Mucosa of rectum (tissue), 2 donors: ENCODE data around the gene BRPF3.

Source experiments
- H3K27ac ChIP-seq, 2 donors: one replicate each; pipeline ENCODE4 v1.7.0; 2013; ENCODE audit warnings: inconsistent platforms in 2 of 2, low read depth in 2 of 2, low read length in 2 of 2
- H3K27me3 ChIP-seq, 2 donors: one replicate each; pipeline ENCODE4 v1.7.0; 2013; ENCODE audit warnings: low read length in 2 of 2; ENCODE audit not compliant: control insufficient read depth in 2 of 2, insufficient read depth in 2 of 2
- H3K36me3 ChIP-seq, 2 donors: one replicate each; pipeline ENCODE4 v1.7.0; 2013; ENCODE audit warnings: low read length in 2 of 2; ENCODE audit not compliant: control insufficient read depth in 2 of 2, insufficient read depth in 2 of 2
- H3K4me1 ChIP-seq, 2 donors: one replicate each; pipeline ENCODE4 v1.7.0; 2013; ENCODE audit warnings: low read length in 2 of 2, mild to moderate bottlenecking in 1 of 2; ENCODE audit not compliant: control insufficient read depth in 2 of 2, insufficient read depth in 2 of 2
- H3K4me3 ChIP-seq, 2 donors: one replicate each; pipeline ENCODE4 v1.7.0; 2013; ENCODE audit warnings: low read length in 2 of 2
- H3K9ac ChIP-seq, 2 donors: one replicate each; pipeline ENCODE4 v1.7.0; 2013; ENCODE audit warnings: low read length in 2 of 2, low read depth in 1 of 2, mild to moderate bottlenecking in 1 of 2
- H3K9me3 ChIP-seq, 2 donors: one replicate each; pipeline ENCODE4 v1.7.0; 2013; ENCODE audit warnings: low read length in 2 of 2; ENCODE audit not compliant: control insufficient read depth in 2 of 2
- donor health status: healthy.
- donor health status: Normal muscosa, but diverticular disease.

The BRPF3 gene

GRCh38 chr6:36177166-36177565 lies 19.4 kb upstream of the BRPF3 start:
- no peaks in the 10 kb centered on the region for H3K27me3 ChIP-seq

GRCh38 chr6:36178544-36178943 lies 18.0 kb upstream of the BRPF3 start:
- H3K4me3 ChIP-seq, result no peak overlapping the region
- no peaks in the 10 kb centered on the region for H3K4me1 ChIP-seq
- H3K9ac ChIP-seq, result no peak overlapping the region
- no peaks in the 10 kb centered on the region for H3K27me3 ChIP-seq
- no peaks in the 10 kb centered on the region for H3K36me3 ChIP-seq
- H3K27ac ChIP-seq, result no peak overlapping the region
- no peaks in the 10 kb centered on the region for H3K9me3 ChIP-seq

More at GRCh38 chr6:36177166-36177565, 19.4 kb upstream of the BRPF3 start:
- H3K4me3 ChIP-seq, result no peak overlapping the region
- H3K9ac ChIP-seq, result no peak overlapping the region
- H3K36me3 ChIP-seq, result no peaks in the 10 kb centered on the region
- H3K9me3 ChIP-seq, result no peaks in the 10 kb centered on the region
- no peak overlapping the region for H3K27ac ChIP-seq
- H3K4me1 ChIP-seq, result no peaks in the 10 kb centered on the region

- Histone ChIP-seq H3K4me3 (no peak overlapping the region), H3K36me3 (no peaks in the 10 kb centered on the region), H3K27me3 (no peaks in the 10 kb centered on the region), H3K9ac (no peak overlapping the region), H3K9me3 (no peaks in the 10 kb centered on the region), H3K27ac (no peak overlapping the region), H3K4me1 (no peaks in the 10 kb centered on the region)
These were observed 16.4 kb upstream of the BRPF3 start for GRCh38 chr6:36180126-36180525.

- H3K4me3 ChIP-seq, result no peak overlapping the region
- H3K27me3 ChIP-seq, result no peaks in the 10 kb centered on the region
- H3K27ac ChIP-seq, result no peak overlapping the region
- H3K36me3 ChIP-seq, result no peaks in the 10 kb centered on the region
- H3K4me1 ChIP-seq, result no peaks in the 10 kb centered on the region
- no peaks in the 10 kb centered on the region for H3K9me3 ChIP-seq
- H3K9ac ChIP-seq, result no peak overlapping the region
These were observed 12.2 kb upstream of the BRPF3 start for GRCh38 chr6:36184311-36184710.

GRCh38 chr6:36186199-36186598 lies 10.3 kb upstream of the BRPF3 start:
- Histone ChIP-seq H3K9ac (no peak overlapping the region), H3K4me3 (no peak overlapping the region), H3K27ac (no peak overlapping the region), H3K9me3 (no peaks in the 10 kb centered on the region), H3K4me1 (no peaks in the 10 kb centered on the region), H3K36me3 (no peaks in the 10 kb centered on the region), H3K27me3 (no peaks in the 10 kb centered on the region)

GRCh38 chr6:36187446-36187845 lies 9.1 kb upstream of the BRPF3 start:
- H3K27me3 ChIP-seq, result no peaks in the 10 kb centered on the region
- no peak overlapping the region for H3K27ac ChIP-seq
- H3K4me1 ChIP-seq, result no peaks in the 10 kb centered on the region

GRCh38 chr6:36195471-36196112 lies 952 bp upstream of the BRPF3 start:
- Histone ChIP-seq H3K27me3 (no peaks in the 10 kb centered on the region), H3K36me3 (peaks cover 7 to 10% of the 10 kb centered on the region in 2 donors)

More at GRCh38 chr6:36187446-36187845, 9.1 kb upstream of the BRPF3 start:
- Histone ChIP-seq H3K9me3 (no peaks in the 10 kb centered on the region), H3K36me3 (no peaks in the 10 kb centered on the region), H3K9ac (no peak overlapping the region), H3K4me3 (no peak overlapping the region)

GRCh38 chr6:36196880-36197548 lies 470 bp downstream of the BRPF3 start:
- peak overlapping the region; percentile 90 to 91 for H3K27ac ChIP-seq
- H3K27me3 ChIP-seq, result no peaks in the 10 kb centered on the region
- H3K9ac ChIP-seq, result peak overlapping the region; percentile 61 to 87
- peak overlapping the region; percentile 67 to 87 for H3K4me3 ChIP-seq
- H3K36me3 ChIP-seq, result peaks cover 20 to 21% of the 10 kb centered on the region in 2 donors
- H3K9me3 ChIP-seq, result no peaks in the 10 kb centered on the region
- peaks cover 7 to 10% of the 10 kb centered on the region in 2 donors for H3K4me1 ChIP-seq

More at GRCh38 chr6:36195471-36196112, 952 bp upstream of the BRPF3 start:
- no peaks in the 10 kb centered on the region for H3K9me3 ChIP-seq
- peak overlapping the region; percentile 67 to 86 for H3K4me3 ChIP-seq
- peaks cover 7 to 10% of the 10 kb centered on the region in 2 donors for H3K4me1 ChIP-seq
- H3K9ac ChIP-seq, result peak overlapping the region; percentile 87 to 95
- H3K27ac ChIP-seq, result peak overlapping the region; percentile 90 to 91

- peaks cover 7 to 10% of the 10 kb centered on the region in 2 donors for H3K4me1 ChIP-seq
- peak overlapping the region in 1 of 2 donors; percentile 29 for H3K9ac ChIP-seq
- no peaks in the 10 kb centered on the region for H3K9me3 ChIP-seq
- H3K27me3 ChIP-seq, result no peaks in the 10 kb centered on the region
- peaks cover 25 to 29% of the 10 kb centered on the region in 2 donors for H3K36me3 ChIP-seq
- H3K4me3 ChIP-seq, result peak overlapping the region; percentile 67 to 87
- no peak overlapping the region for H3K27ac ChIP-seq
These were observed 1.2 kb downstream of the BRPF3 start for GRCh38 chr6:36197739-36198221.

- Histone ChIP-seq H3K27me3 (no peaks in the 10 kb centered on the region), H3K9me3 (no peaks in the 10 kb centered on the region), H3K27ac (no peak overlapping the region), H3K36me3 (peaks cover 28 to 33% of the 10 kb centered on the region in 2 donors), H3K9ac (no peak overlapping the region), H3K4me3 (no peak overlapping the region), H3K4me1 (peaks cover 7 to 10% of the 10 kb centered on the region in 2 donors)
These were observed 2.4 kb downstream of the BRPF3 start for GRCh38 chr6:36198986-36199385.
